ENCODE data around the gene CEP112.

DNA sequence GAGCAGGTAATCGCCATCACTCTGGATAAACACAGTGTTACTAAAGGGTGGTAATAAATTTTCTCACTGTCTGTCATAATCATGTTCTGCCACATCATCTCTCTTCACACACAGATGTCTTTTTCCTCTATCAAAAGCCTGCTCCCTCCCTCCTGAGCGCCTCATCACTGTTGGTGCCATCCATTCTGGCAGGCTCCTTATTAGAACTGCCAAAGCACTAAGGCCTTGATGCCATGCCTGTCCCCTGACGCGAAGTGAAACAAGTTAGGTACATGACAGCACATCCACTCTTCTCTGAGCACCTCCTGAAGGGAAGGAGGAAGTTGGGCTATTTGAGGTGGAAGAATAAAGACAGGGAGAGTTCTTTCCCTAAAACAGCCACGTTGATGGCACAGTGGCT is 592.3 kb downstream of the CEP112 start:
- TF ChIP-seq CTCF (IDR thresholded peaks at IDR 0.05) (no peak), POLR2A (IDR thresholded peaks at IDR 0.05) (no peak)

All from vagina (tissue), 2 donors.